Psoas muscle (tissue), 8 donors: Measurements from ENCODE around the gene BCDIN3D. TPM values are rescaled to one million over a fixed set of nuclear protein-coding genes. Genes with fewer than 3 reads are reported as not detected.

Experiments used
- ATAC-seq, 4 donors: fragments of 200-7000 bp; cut with Tn5 transposase; one replicate each; pipeline ENCODE4 v1.9.1; 2020; ENCODE audit warnings: moderate library complexity in 3 of 4, mild to moderate bottlenecking in 2 of 4
- DNase-seq, 2 donors: peaks; one replicate each; pipeline ENCODE4 v3.0.0-alpha.2; 2020
- H3K27ac ChIP-seq: fragments of 200-600 bp; one replicate; pipeline ENCODE4 v1.8.0; 2022
- H3K27me3 ChIP-seq, 3 donors: fragments of 200-600 bp in 1 of 3; one replicate each; pipeline versions ENCODE4 v1.6.1 to v1.8.0; 2013 to 2022; ENCODE audit warnings: low read length in 2 of 3, mild to moderate bottlenecking in 2 of 3, moderate library complexity in 1 of 3; ENCODE audit not compliant: insufficient read depth in 3 of 3
- H3K36me3 ChIP-seq, 2 donors: fragments of 200-600 bp in 1 of 2; one replicate each; pipeline versions ENCODE4 v1.6.1 to v1.8.0; 2013 to 2022; ENCODE audit warnings: low read depth in 1 of 2, mild to moderate bottlenecking in 1 of 2, moderate library complexity in 1 of 2; ENCODE audit not compliant: insufficient read depth in 1 of 2
- H3K4me1 ChIP-seq: fragments of 200-600 bp; one replicate; pipeline ENCODE4 v1.8.0; 2022
- H3K4me3 ChIP-seq: fragments of 200-600 bp; one replicate; pipeline ENCODE4 v1.8.0; 2022; ENCODE audit warnings: mild to moderate bottlenecking
- H3K9me3 ChIP-seq: fragments of 200-600 bp; one replicate; pipeline ENCODE4 v1.8.0; 2022
- WGBS, 3 donors: extraction: QIAGEN DNeasy Blood & Tissue Kit; methylation state at CpG; one replicate each; pipeline versions ENCODE4 v1.1.6 to v1.1.7; 2013; 5-methylcytosine and 5-hydroxymethylcytosine counted together
- intact Hi-C, 2 donors: fragments of 100-400 bp; cut with DNase I; formaldehyde crosslinking; loops; one replicate each; pipeline versions ENCODE4 v1.11.0 to v1.14.2; 2022
- polyA plus RNA-seq, 3 donors: library from polyadenylated mRNA; stranded (reverse); fragments of 200-250 nt; gene quantifications; one replicate each; pipeline ENCODE4 v1.2.3, GENCODE V29; 2013
- total RNA-seq, 4 donors: library from RNA; stranded (reverse); fragmentation: NEBNext Ultra II Directional in 2 of 4; extraction: Animal tissue kit (Norgen Biotek cat#: 25700) in 2 of 4; gene quantifications; one replicate each; pipeline versions ENCODE4 v1.2.1 to v1.2.4, GENCODE V29; 2021 to 2023
- TF ChIP-seq, protein P1 (sequence below): fragments of 200-600 bp; IDR thresholded peaks from one replicate; pipeline ENCODE4 v1.8.0; 2022; ENCODE audit warnings: antibody characterized with exemption
- donor health status: healthy with polysubstance abuse.
- donor health status: DM: no; HTN: no; CAD: no; lungs with moderate emphysema.
- donor health status: Bipolar disorder and iron deficiency.
- donor health status: healthy.
- donor health status: DM: yes; HTN: yes; CAD: no.
- donor health status: DM: no; HTN: no; CAD: no.
- donor health status: DM: no; HTN: no; CAD: no.
- donor health status: DM: yes; HTN: yes; CAD: no.

Gene BCDIN3D
- total and polyA plus RNA-seq, 7 donors = 1.6 to 9.0 (median 3.1) TPM

DNA sequence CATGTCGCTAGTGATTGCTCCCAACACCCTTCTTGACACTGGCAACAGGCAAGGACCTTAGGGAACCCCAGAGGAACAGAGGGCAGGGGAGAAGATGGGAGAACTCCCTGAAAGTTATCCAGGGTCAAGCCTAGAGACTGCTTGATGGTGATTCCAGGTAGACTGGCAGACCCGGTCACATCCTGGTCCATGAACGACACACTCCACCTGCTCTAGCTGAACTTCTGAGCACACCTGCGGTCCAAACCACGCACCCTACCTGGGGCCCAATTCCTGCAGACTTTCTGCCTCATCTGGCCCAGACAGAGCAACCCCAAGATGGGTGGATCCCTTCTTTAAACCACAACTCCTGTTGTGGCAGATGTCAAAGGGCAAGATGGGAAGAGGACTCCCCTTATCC lies 48.9 kb downstream of the BCDIN3D start:
- intact Hi-C loops = no loop called here
- no peak for ATAC-seq
- H3K27me3 ChIP-seq = no peaks in the 10 kb centered on the region
- WGBS, 3 donors = 89 to 92% (median 90%) methylated on average over 5 of the region's 5 CpGs
- H3K4me3 ChIP-seq = no peak overlapping the region
- TF ChIP-seq, protein P1, sequence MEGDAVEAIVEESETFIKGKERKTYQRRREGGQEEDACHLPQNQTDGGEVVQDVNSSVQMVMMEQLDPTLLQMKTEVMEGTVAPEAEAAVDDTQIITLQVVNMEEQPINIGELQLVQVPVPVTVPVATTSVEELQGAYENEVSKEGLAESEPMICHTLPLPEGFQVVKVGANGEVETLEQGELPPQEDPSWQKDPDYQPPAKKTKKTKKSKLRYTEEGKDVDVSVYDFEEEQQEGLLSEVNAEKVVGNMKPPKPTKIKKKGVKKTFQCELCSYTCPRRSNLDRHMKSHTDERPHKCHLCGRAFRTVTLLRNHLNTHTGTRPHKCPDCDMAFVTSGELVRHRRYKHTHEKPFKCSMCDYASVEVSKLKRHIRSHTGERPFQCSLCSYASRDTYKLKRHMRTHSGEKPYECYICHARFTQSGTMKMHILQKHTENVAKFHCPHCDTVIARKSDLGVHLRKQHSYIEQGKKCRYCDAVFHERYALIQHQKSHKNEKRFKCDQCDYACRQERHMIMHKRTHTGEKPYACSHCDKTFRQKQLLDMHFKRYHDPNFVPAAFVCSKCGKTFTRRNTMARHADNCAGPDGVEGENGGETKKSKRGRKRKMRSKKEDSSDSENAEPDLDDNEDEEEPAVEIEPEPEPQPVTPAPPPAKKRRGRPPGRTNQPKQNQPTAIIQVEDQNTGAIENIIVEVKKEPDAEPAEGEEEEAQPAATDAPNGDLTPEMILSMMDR = no peak
- peaks cover 11 to 79% of the 10 kb centered on the region in 2 donors for H3K36me3 ChIP-seq
- no peak for DNase-seq
- no peaks in the 10 kb centered on the region for H3K9me3 ChIP-seq
- no peak overlapping the region for H3K27ac ChIP-seq
- no peaks in the 10 kb centered on the region for H3K4me1 ChIP-seq

DNA sequence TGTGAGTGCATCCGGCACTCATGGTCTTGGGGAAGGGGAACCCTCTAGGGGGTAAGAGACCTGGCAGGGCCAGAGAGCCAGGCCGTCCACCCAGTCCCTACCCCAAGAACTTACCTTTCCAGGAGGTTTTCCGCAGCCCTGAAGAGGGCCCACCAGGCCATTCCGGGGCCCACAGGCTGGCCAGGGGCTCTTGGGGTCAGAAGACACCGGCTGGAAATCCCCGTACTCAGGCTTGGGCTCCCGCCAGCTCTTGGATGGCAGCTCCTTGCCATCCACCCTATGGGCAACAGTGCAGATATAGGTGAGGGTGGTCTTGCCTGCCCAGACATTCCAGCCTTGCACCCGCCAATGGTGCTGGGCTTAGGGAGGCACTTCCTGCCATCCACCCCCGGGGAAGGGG lies 49.3 kb downstream of the BCDIN3D start:
- no peak for DNase-seq
- no peak for ATAC-seq
- peaks cover 8 to 76% of the 10 kb centered on the region in 2 donors for H3K36me3 ChIP-seq
- TF ChIP-seq, protein P1 = no peak
- intact Hi-C loops = no loop called here
- no peak overlapping the region for H3K27ac ChIP-seq
- no peaks in the 10 kb centered on the region for H3K27me3 ChIP-seq
- no peak overlapping the region for H3K4me3 ChIP-seq
- 90 to 92% (median 92%) methylated on average over 9 of the region's 9 CpGs for WGBS, 3 donors
- no peaks in the 10 kb centered on the region for H3K9me3 ChIP-seq
- no peaks in the 10 kb centered on the region for H3K4me1 ChIP-seq

DNA sequence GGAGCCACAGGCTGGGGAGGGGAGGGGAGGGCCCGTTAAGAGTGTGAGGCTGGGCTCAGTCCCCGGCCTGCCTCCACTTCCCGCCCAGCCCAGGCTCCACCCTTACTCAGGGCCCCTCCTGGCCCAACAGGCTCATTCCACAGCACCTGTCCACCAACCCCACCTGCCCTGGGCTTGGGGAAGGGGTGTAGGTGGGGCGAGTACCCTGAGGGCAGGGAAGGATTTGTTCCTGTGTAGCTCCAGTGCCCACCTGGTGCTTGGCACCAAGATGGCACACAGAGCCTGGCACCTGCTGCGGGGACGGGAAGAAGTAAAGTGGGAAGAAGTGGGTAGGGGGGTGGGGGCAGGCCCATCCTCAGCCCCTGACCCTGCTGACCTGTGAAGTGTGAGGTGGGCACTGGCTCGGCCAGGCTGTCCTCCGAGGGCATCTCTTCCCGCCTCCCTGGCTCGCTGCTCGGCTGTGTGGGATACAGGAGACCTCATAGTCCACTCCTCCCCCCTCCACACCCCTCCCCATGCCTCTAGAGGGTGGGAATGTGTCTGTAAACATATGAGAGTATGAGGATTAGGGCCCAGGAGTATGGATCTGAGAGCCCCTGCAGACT lies 49.8 kb downstream of the BCDIN3D start:
- H3K27ac ChIP-seq = no peak overlapping the region
- intact Hi-C loops = no loop called here
- DNase-seq (no peak), ATAC-seq (no peak)
- TF ChIP-seq, protein P1 = no peak
- no peaks in the 10 kb centered on the region for H3K4me1 ChIP-seq
- peaks cover 8 to 70% of the 10 kb centered on the region in 2 donors for H3K36me3 ChIP-seq
- no peaks in the 10 kb centered on the region for H3K27me3 ChIP-seq
- H3K4me3 ChIP-seq = no peak overlapping the region
- H3K9me3 ChIP-seq = no peaks in the 10 kb centered on the region
- 89 to 91% (median 91%) methylated on average over 11 of the region's 11 CpGs for WGBS, 3 donors

DNA sequence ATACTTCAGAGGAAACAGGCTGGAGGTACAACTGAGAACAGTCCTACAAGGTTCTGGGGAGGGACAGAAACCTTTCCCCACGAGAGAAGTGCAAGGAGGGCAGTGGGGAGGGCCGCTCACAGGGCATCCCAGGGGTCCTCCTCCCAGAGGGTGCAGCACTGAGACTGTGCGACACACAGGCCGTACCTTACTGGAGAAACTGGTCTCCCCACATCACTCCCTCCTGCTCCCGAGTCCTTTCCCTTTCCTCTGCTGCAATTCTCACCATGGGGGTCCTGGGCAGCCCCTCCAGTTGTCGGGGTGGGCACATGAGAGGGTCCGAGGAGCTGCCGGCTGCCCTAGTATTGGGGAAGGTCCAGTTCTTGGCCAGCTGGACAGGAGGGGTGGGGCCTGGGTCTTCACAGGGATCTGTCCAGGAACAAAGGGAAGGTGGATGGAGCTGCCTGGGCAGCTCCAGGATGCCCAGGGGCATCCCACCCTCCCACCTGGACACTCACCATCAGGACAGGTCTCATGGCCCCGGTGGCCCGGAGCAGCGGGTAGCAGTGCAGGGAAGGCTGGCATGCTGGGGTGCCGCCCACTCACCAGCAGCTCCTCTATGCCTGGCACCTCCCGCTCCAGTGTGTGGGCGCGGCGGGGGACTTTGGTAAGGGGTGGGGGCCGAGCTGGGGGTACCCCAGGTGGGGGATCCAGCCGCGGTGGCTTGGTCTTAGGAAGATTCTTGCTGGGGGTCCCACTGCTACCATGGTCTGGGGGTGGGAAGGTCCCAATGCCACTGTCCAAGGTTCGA lies 50.5 kb downstream of the BCDIN3D start:
- peaks cover 8 to 63% of the 10 kb centered on the region in 2 donors for H3K36me3 ChIP-seq
- H3K9me3 ChIP-seq = peaks cover 5% of the 10 kb centered on the region
- intact Hi-C loops = no loop called here
- no peaks in the 10 kb centered on the region for H3K4me1 ChIP-seq
- TF ChIP-seq, protein P1 = no peak
- no peak for DNase-seq
- H3K4me3 ChIP-seq = no peak overlapping the region
- no peaks in the 10 kb centered on the region for H3K27me3 ChIP-seq
- H3K27ac ChIP-seq = no peak overlapping the region
- 94% methylated on average over 15 to 20 of the region's 20 CpGs for WGBS, 3 donors
- no peak for ATAC-seq
